HCT116 (cell line): ENCODE data around the gene HPCA. TPM values are rescaled to one million over a fixed set of nuclear protein-coding genes. Genes with fewer than 3 reads are reported as not detected.

Source experiments
- ATAC-seq: fragments of 200-7000 bp; cut with Tn5 transposase; 2 replicates; pipeline ENCODE4 v1.9.1; 2020; ENCODE audit warnings: mild to moderate bottlenecking, moderate library complexity
- BruUV-seq: library from RNA; stranded (reverse); fragments of 400-500 nt; replicated peaks from 2 replicates; lab custom pipeline; 2021; lab: Mats Ljungman, UMichigan
- CTCF ChIA-PET: fragments of 300-600 bp; sonication (Branson Sonifier 250); formaldehyde crosslinking; loops from one replicate; lab custom pipeline; 2021; ENCODE audit warnings: antibody characterized with exemption; lab: Charles Lee
- POLR2A ChIA-PET: fragments of 300-600, 350-600 bp; sonication (Branson Sonifier 250); formaldehyde crosslinking; loops from one replicate; lab custom pipeline; 2021; ENCODE audit warnings: antibody characterized with exemption; lab: Charles Lee
- RAD21 ChIA-PET, 2 experiments: fragments of 300-600 bp; sonication (Branson Sonifier 250); formaldehyde crosslinking; loops; one replicate each; lab custom pipeline; 2023; ENCODE audit warnings: low total read pairs in 2 of 2; ENCODE audit not compliant: uncharacterized antibody in 2 of 2, unreplicated experiment in 2 of 2, low non-redundant PET in 1 of 2; lab: Charles Lee
- DNase-seq: peaks from one replicate; pipeline ENCODE4 v3.0.0-alpha.2; 2010; ENCODE audit warnings: low read depth, low spot score
- H2AFZ ChIP-seq: fragments of 200-600 bp; shearing (Covaris generic), sonication (generic); 2 replicates; pipeline ENCODE4 v1.6.1; 2017; ENCODE audit warnings: low read depth, mixed run types, mixed read lengths, antibody characterized with exemption, low read length; ENCODE audit not compliant: poor library complexity, severe bottlenecking
- H3K27ac ChIP-seq: 2 replicates; pipeline ENCODE4 v1.5.1; 2012; ENCODE audit warnings: low read depth, low read length
- H3K27me3 ChIP-seq: fragments of 200-600 bp; sonication (generic); 2 replicates; pipeline ENCODE4 v1.6.1; 2016; ENCODE audit warnings: mixed run types, low read length, mixed read lengths; ENCODE audit not compliant: insufficient read depth
- H3K36me3 ChIP-seq, 2 experiments: fragments of 200-500 bp in 1 of 2; fragments of 200-600 bp in 1 of 2; sonication (Bioruptor generic) in 1 of 2; sonication (generic) in 1 of 2; 2 replicates each; pipeline versions ENCODE4 v1.5.1 to v1.6.1; 2014 to 2016; ENCODE audit warnings: low read length in 2 of 2, inconsistent platforms in 1 of 2, mixed read lengths in 1 of 2, mixed run types in 1 of 2; ENCODE audit not compliant: insufficient read depth in 2 of 2, control insufficient read depth in 1 of 2
- H3K4me1 ChIP-seq, 2 experiments: fragments of 200-600 bp in 1 of 2; sonication (generic) in 1 of 2; 2 replicates each; pipeline versions ENCODE4 v1.5.1 to v1.6.1; 2012 to 2017; ENCODE audit warnings: low read length in 2 of 2, inconsistent platforms in 1 of 2, mild to moderate bottlenecking in 1 of 2, mixed read lengths in 1 of 2, mixed run types in 1 of 2, moderate library complexity in 1 of 2; ENCODE audit not compliant: insufficient read depth in 2 of 2, control insufficient read depth in 1 of 2
- H3K4me2 ChIP-seq: fragments of 200-600 bp; sonication (generic); 2 replicates; pipeline ENCODE4 v1.6.1; 2017; ENCODE audit warnings: mixed run types, low read length, mixed read lengths
- H3K4me3 ChIP-seq, 2 experiments: fragments of 200-600 bp in 1 of 2; sonication (generic) in 1 of 2; replicated peaks in 1 of 2; 2 replicates each; pipeline ENCODE4 v1.5.1; 2011 to 2016; ENCODE audit warnings: low read length in 2 of 2, control low read depth in 1 of 2, low read depth in 1 of 2, mild to moderate bottlenecking in 1 of 2, mixed read lengths in 1 of 2, mixed run types in 1 of 2
- H3K79me2 ChIP-seq: fragments of 200-600 bp; sonication (generic); 2 replicates; pipeline ENCODE4 v1.6.1; 2017; ENCODE audit warnings: mild to moderate bottlenecking, mixed run types, low read length, moderate library complexity, mixed read lengths; ENCODE audit not compliant: insufficient read depth
- H3K9ac ChIP-seq: fragments of 200-600 bp; sonication (generic); 2 replicates; pipeline ENCODE4 v1.6.1; 2016; ENCODE audit warnings: low read length, mixed read lengths
- H3K9me2 ChIP-seq: fragments of 200-600 bp; sonication (generic), shearing (Covaris generic); 2 replicates; pipeline ENCODE4 v1.6.1; 2017; ENCODE audit warnings: mixed run types, mild to moderate bottlenecking, moderate library complexity; ENCODE audit not compliant: insufficient read depth
- H3K9me3 ChIP-seq, 2 experiments: fragments of 200-500 bp in 1 of 2; fragments of 200-600 bp in 1 of 2; sonication (Bioruptor generic) in 1 of 2; sonication (generic) in 1 of 2; 2 replicates each; pipeline ENCODE4 v1.6.1; 2014 to 2017; ENCODE audit warnings: low read length in 2 of 2, mixed read lengths in 2 of 2, inconsistent platforms in 1 of 2, low read depth in 1 of 2, mild to moderate bottlenecking in 1 of 2, mixed run types in 1 of 2, moderate library complexity in 1 of 2; ENCODE audit not compliant: control insufficient read depth in 1 of 2, insufficient read depth in 1 of 2
- H4K20me1 ChIP-seq: fragments of 200-600 bp; sonication (generic), shearing (Covaris generic); 2 replicates; pipeline ENCODE4 v1.6.1; 2017; ENCODE audit warnings: mixed run types, mild to moderate bottlenecking, moderate library complexity; ENCODE audit not compliant: insufficient read depth
- ATF3 ChIP-seq: IDR thresholded peaks from 2 replicates; pipeline ENCODE4 v1.6.1; 2012
- EGR1 ChIP-seq: IDR thresholded peaks from 2 replicates; pipeline ENCODE4 v1.6.1; 2012; ENCODE audit warnings: low read depth
- EZH2 ChIP-seq: fragments of 200-600 bp; sonication (generic); IDR thresholded peaks from 2 replicates; pipeline ENCODE4 v1.6.1; 2017; ENCODE audit warnings: antibody characterized with exemption, mixed run types
- MAX ChIP-seq: IDR thresholded peaks from 2 replicates; pipeline ENCODE4 v1.6.1; 2012
- SP1 ChIP-seq: IDR thresholded peaks from 2 replicates; pipeline ENCODE4 v1.6.1; 2012; ENCODE audit warnings: low read depth
- YY1 ChIP-seq: IDR thresholded peaks from 2 replicates; pipeline ENCODE4 v1.6.1; 2011; ENCODE audit warnings: low read length, low read depth, moderate library complexity, mild to moderate bottlenecking; ENCODE audit not compliant: insufficient replicate concordance; ENCODE audit errors: extremely low read depth
- ZFX ChIP-seq: fragments of 450-650 bp; IDR thresholded peaks from 2 replicates; pipeline ENCODE4 v1.6.1; 2017
- ZNF274 ChIP-seq: fragments of 200-500 bp; sonication (Bioruptor generic); IDR thresholded peaks from 2 replicates; pipeline ENCODE4 v1.6.1; 2014; ENCODE audit warnings: mild to moderate bottlenecking, low read depth, low read length, inconsistent platforms
- intact Hi-C: fragments of 100-400 bp; cut with micrococcal nuclease; formaldehyde crosslinking; loops from 2 replicates; pipeline ENCODE4 v1.10.0; 2022
- total RNA-seq: library from RNA; stranded (reverse); gene quantifications from one replicate; pipeline ENCODE4 v1.2.1, GENCODE V29; 2021; ENCODE audit not compliant: unreplicated experiment
- TF ChIP-seq, protein P1 (sequence below): IDR thresholded peaks from 2 replicates; pipeline ENCODE4 v1.6.1; 2012; ENCODE audit warnings: low read depth

The HPCA gene
- total RNA-seq, 1 experiment from 2014 or later: 0.15 TPM

- TF ChIP-seq ZFX (no peak), YY1 (no peak), ZNF274 (no peak), SP1 (no peak), EZH2 (no peak), MAX (no peak), ATF3 (no peak), EGR1 (no peak)
- TF ChIP-seq, protein P1, sequence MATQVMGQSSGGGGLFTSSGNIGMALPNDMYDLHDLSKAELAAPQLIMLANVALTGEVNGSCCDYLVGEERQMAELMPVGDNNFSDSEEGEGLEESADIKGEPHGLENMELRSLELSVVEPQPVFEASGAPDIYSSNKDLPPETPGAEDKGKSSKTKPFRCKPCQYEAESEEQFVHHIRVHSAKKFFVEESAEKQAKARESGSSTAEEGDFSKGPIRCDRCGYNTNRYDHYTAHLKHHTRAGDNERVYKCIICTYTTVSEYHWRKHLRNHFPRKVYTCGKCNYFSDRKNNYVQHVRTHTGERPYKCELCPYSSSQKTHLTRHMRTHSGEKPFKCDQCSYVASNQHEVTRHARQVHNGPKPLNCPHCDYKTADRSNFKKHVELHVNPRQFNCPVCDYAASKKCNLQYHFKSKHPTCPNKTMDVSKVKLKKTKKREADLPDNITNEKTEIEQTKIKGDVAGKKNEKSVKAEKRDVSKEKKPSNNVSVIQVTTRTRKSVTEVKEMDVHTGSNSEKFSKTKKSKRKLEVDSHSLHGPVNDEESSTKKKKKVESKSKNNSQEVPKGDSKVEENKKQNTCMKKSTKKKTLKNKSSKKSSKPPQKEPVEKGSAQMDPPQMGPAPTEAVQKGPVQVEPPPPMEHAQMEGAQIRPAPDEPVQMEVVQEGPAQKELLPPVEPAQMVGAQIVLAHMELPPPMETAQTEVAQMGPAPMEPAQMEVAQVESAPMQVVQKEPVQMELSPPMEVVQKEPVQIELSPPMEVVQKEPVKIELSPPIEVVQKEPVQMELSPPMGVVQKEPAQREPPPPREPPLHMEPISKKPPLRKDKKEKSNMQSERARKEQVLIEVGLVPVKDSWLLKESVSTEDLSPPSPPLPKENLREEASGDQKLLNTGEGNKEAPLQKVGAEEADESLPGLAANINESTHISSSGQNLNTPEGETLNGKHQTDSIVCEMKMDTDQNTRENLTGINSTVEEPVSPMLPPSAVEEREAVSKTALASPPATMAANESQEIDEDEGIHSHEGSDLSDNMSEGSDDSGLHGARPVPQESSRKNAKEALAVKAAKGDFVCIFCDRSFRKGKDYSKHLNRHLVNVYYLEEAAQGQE: no peak
- H3K9me2 ChIP-seq: no peaks in the 10 kb centered on the region
- H3K27ac ChIP-seq: no peak overlapping the region
- H3K4me1 ChIP-seq: no peaks in the 10 kb centered on the region
- no peak overlapping the region for H3K4me3 ChIP-seq
- peaks cover 14 to 17% of the 10 kb centered on the region in 2 experiments; a peak in 2 of 4 replicates for H3K36me3 ChIP-seq
- H3K79me2 ChIP-seq: no peaks in the 10 kb centered on the region
- BruUV-seq: no TSS peak
- RAD21 ChIA-PET: no interaction called here
- CTCF ChIA-PET: no interaction called here
- POLR2A ChIA-PET: no interaction called here
- intact Hi-C loops: no loop called here
- no peak overlapping the region for H2AFZ ChIP-seq
- no peaks in the 10 kb centered on the region; the same call in 1 of the 2 replicates for H4K20me1 ChIP-seq
- H3K9ac ChIP-seq: no peak overlapping the region
- DNase-seq: no peak
- H3K4me2 ChIP-seq: no peak overlapping the region
- no peaks in the 10 kb centered on the region for H3K27me3 ChIP-seq
- no peaks in the 10 kb centered on the region for H3K9me3 ChIP-seq
- no peak for ATAC-seq
Measured at GRCh38 chr1:32859915-32860314, 26.4 kb upstream of the HPCA start.
